Measurements from ENCODE around the gene NRXN2. TPM values are rescaled to one million over a fixed set of nuclear protein-coding genes. Genes with fewer than 3 reads are reported as not detected.

NRXN2 gene
- total RNA-seq, 2 experiments from 2014 or later, result 0.13 to 0.34 TPM

Other genes starting within 250 kb of the NRXN2 start
- not detected for gene SLC22A11, start 167.3 kb downstream of the NRXN2 start, total RNA-seq
- gene SLC22A12, start 132.0 kb downstream of the NRXN2 start, total RNA-seq, result not detected
- gene RASGRP2, start 20.9 kb upstream of the NRXN2 start, total RNA-seq, result 100 to 1,000 TPM; 101 to 115 TPM
- 1 to 10 TPM; 2.9 to 4.7 TPM for gene PYGM, start 36.8 kb upstream of the NRXN2 start, total RNA-seq
- gene SF1, start 55.3 kb upstream of the NRXN2 start, total RNA-seq, result 100 to 1,000 TPM; 421 to 423 TPM
- gene MAP4K2, start 80.0 kb upstream of the NRXN2 start, total RNA-seq, result 10 to 100 TPM; 84.2 to 90.2 TPM
- gene MEN1, start 87.4 kb upstream of the NRXN2 start, total RNA-seq, result 10 to 100 TPM; 32.9 to 34.0 TPM
- gene CDC42BPG, start 121.5 kb upstream of the NRXN2 start, total RNA-seq, result 1 to 10 TPM in 1 of 2 experiments, under 1 TPM in 1; 0.61 to 1.2 TPM
- gene EHD1, start 155.4 kb upstream of the NRXN2 start, total RNA-seq, result 100 to 1,000 TPM; 145 to 150 TPM
- 10 to 100 TPM; 20.6 to 23.1 TPM for gene ATG2A, start 194.0 kb upstream of the NRXN2 start, total RNA-seq
- 10 to 100 TPM; 13.7 to 14.0 TPM for gene PPP2R5B, start 201.5 kb upstream of the NRXN2 start, total RNA-seq
- not detected for gene GPHA2, start 212.7 kb upstream of the NRXN2 start, total RNA-seq
- not detected for gene MAJIN, start 248.9 kb upstream of the NRXN2 start, total RNA-seq